MCF 10A (cell line): ENCODE data around the gene HIF1A. TPM values are rescaled to one million over a fixed set of nuclear protein-coding genes. Genes with fewer than 3 reads are reported as not detected.
A peak's percentile ranks its signal among the peaks of the same experiment; 100 is the strongest.

Experiments
- BruUV-seq: library from RNA; stranded (reverse); fragments of 400-500 nt; replicated peaks from 2 replicates; lab custom pipeline; 2021; lab: Mats Ljungman, UMichigan
- CTCF ChIA-PET: fragments of 300-600 bp; sonication (Branson Sonifier 250); formaldehyde crosslinking; extraction: SDS; loops from one replicate; lab custom pipeline; 2021; ENCODE audit warnings: antibody characterized with exemption, inconsistent platforms; lab: Yijun Ruan, JAX
- POLR2A ChIA-PET: fragments of 300-600, 350-650 bp; sonication (Branson Sonifier 250); formaldehyde crosslinking; extraction: SDS; loops from one replicate; lab custom pipeline; 2020; ENCODE audit warnings: antibody characterized with exemption, inconsistent platforms; lab: Yijun Ruan, JAX
- DNase-seq: peaks from one replicate; pipeline ENCODE4 v3.0.0-alpha.2; 2018; ENCODE audit not compliant: unreplicated experiment
- H3K27ac Mint-ChIP-seq: one replicate; pipeline ENCODE4 v1.8.0; 2022; ENCODE audit warnings: mild to moderate bottlenecking, low read depth, mixed read lengths; ENCODE audit not compliant: unreplicated experiment
- H3K27me3 Mint-ChIP-seq: one replicate; pipeline ENCODE4 v1.8.0; 2022; ENCODE audit warnings: mixed read lengths; ENCODE audit not compliant: insufficient read depth, unreplicated experiment
- H3K36me3 Mint-ChIP-seq: one replicate; pipeline ENCODE4 v1.8.0; 2022; ENCODE audit warnings: mild to moderate bottlenecking, moderate library complexity, mixed read lengths; ENCODE audit not compliant: insufficient read depth, unreplicated experiment
- H3K4me1 Mint-ChIP-seq: one replicate; pipeline ENCODE4 v1.8.0; 2022; ENCODE audit warnings: mixed read lengths; ENCODE audit not compliant: insufficient read depth, unreplicated experiment
- H3K4me3 Mint-ChIP-seq: one replicate; pipeline ENCODE4 v1.8.0; 2022; ENCODE audit warnings: mild to moderate bottlenecking, moderate library complexity, mixed read lengths; ENCODE audit not compliant: unreplicated experiment
- H3K9me3 Mint-ChIP-seq: one replicate; pipeline ENCODE4 v1.8.0; 2022; ENCODE audit warnings: mixed read lengths; ENCODE audit not compliant: unreplicated experiment
- CTCF ChIP-seq: fragments of 200-600 bp; IDR thresholded peaks from one replicate; pipeline ENCODE4 v1.8.0; 2022; ENCODE audit warnings: antibody characterized with exemption, mild to moderate bottlenecking; ENCODE audit not compliant: unreplicated experiment
- intact Hi-C: fragments of 100-400 bp; cut with micrococcal nuclease; formaldehyde crosslinking; loops from 2 replicates; pipeline ENCODE4 v1.14.1; 2022
- total RNA-seq: library from RNA; stranded (reverse); gene quantifications from 2 replicates; pipeline ENCODE4 v1.2.3, GENCODE V29; 2022

The HIF1A gene
- total RNA-seq, 1 experiment from 2014 or later = 193 TPM

GRCh38 chr14:61696753-61697318, 1.5 kb downstream of the HIF1A start:
- H3K9me3 Mint-ChIP-seq = no peaks in the 10 kb centered on the region
- H3K36me3 Mint-ChIP-seq = peaks cover 6% of the 10 kb centered on the region
- no peak for TF ChIP-seq CTCF
- intact Hi-C loops = loop anchor here (1.0 to 5.0 kb wide), 2 partner anchors 55 to 222 kb away; no protein-coding TSS in a partner anchor
- peak overlapping the region; percentile 95 for H3K4me3 Mint-ChIP-seq
- peaks cover 32% of the 10 kb centered on the region for H3K4me1 Mint-ChIP-seq
- H3K27ac Mint-ChIP-seq = peak overlapping the region; percentile 90
- no peak for DNase-seq
- ChIA-PET CTCF (interaction anchor here (1.0 to 2.5 kb wide), 4 partner anchors 33 to 225 kb away, joined by 3 to 10 read pairs (median 4); no protein-coding TSS in a partner anchor), POLR2A (interaction anchor here (0.6 to 5.6 kb wide), 29 partner anchors 9 to 231 kb away, joined by 3 to 68 read pairs (median 11); partner anchors contain the start of gene SNAPC1)
- BruUV-seq = TSS peak; percentile 35
- no peaks in the 10 kb centered on the region for H3K27me3 Mint-ChIP-seq

GRCh38 chr14:61698206-61698980, 3.1 kb downstream of the HIF1A start:
- Mint-ChIP-seq H3K36me3 (peaks cover 6% of the 10 kb centered on the region), H3K27me3 (no peaks in the 10 kb centered on the region), H3K4me3 (peak overlapping the region; percentile 95), H3K9me3 (no peaks in the 10 kb centered on the region), H3K27ac (peak overlapping the region; percentile 90), H3K4me1 (peaks cover 32% of the 10 kb centered on the region)
- ChIA-PET CTCF (interaction anchor here (0.6 to 2.5 kb wide), 9 partner anchors 31 to 1598 kb away, joined by 3 to 10 read pairs (median 4); no protein-coding TSS in a partner anchor), POLR2A (interaction anchor here (0.6 to 5.6 kb wide), 38 partner anchors 8 to 376 kb away, joined by 3 to 68 read pairs (median 8); partner anchors contain the start of gene SNAPC1)
- no peak for DNase-seq
- no TSS peak for BruUV-seq
- no peak for TF ChIP-seq CTCF
- intact Hi-C loops = loop anchor here (5.0 kb wide), 1 partner anchor 56 kb away; no protein-coding TSS in a partner anchor

- no TSS peak for BruUV-seq
- Mint-ChIP-seq H3K9me3 (no peaks in the 10 kb centered on the region), H3K27ac (peak overlapping the region; percentile 90), H3K4me3 (peak overlapping the region; percentile 95), H3K4me1 (peaks cover 32% of the 10 kb centered on the region), H3K36me3 (peaks cover 6% of the 10 kb centered on the region), H3K27me3 (no peaks in the 10 kb centered on the region)
- ChIA-PET POLR2A (interaction anchor here (0.9 to 5.6 kb wide), 29 partner anchors 7 to 376 kb away, joined by 3 to 68 read pairs (median 11); partner anchors contain the start of gene SNAPC1), CTCF (interaction anchor here (0.6 to 2.5 kb wide), 6 partner anchors 31 to 1599 kb away, joined by 3 to 10 read pairs (median 4); no protein-coding TSS in a partner anchor)
- intact Hi-C loops = loop anchor here (5.0 kb wide), 1 partner anchor 57 kb away; no protein-coding TSS in a partner anchor
- no peak for TF ChIP-seq CTCF
- peak; percentile 34 for DNase-seq
Measured at GRCh38 chr14:61699027-61699426, 3.7 kb downstream of the HIF1A start.
